Measurements from ENCODE around the gene C17orf78. TPM values are rescaled to one million over a fixed set of nuclear protein-coding genes. Genes with fewer than 3 reads are reported as not detected.

Gene C17orf78
- total RNA-seq (ENCODE audit: unreplicated experiment) = not detected
- long read RNA-seq = 0 reads

DNA sequence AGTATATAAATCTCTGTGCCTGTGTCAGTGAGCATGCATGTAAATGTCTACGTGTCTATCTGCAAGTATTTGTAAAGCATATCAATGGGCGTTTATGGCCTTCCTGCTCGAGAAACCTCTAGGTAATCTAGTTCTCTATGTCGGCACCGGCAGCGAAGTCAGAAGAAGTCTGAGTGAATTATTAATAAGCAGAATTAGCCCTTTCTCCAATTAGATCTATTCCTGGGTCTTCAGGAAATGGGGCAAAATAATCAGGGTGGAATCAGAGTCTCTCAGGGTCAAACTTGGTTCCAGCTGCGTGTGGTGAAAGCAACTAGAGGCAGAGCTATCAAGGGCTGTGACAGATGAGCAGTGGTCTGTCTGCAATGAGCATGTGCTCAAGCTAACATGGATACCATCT lies at the start of gene C17orf78:
C17orf78 (plus strand) TSS at position 280 of the 400 bp plus-strand sequence; CDS start at position 388, 108 bp downstream.
- Mint-ChIP-seq H3K36me3 (ENCODE audit: unreplicated experiment) (no peaks in the 10 kb centered on the region), H3K27ac (ENCODE audit: unreplicated experiment) (no peak within 1 kb of the TSS), H3K27me3 (ENCODE audit: unreplicated experiment) (no peaks in the 10 kb centered on the region), H3K4me1 (ENCODE audit: low read depth, unreplicated experiment) (no peaks in the 10 kb centered on the region), H3K9me3 (ENCODE audit: unreplicated experiment) (no peaks in the 10 kb centered on the region), H3K4me3 (ENCODE audit: unreplicated experiment) (no peak within 1 kb of the TSS)
- DNase-seq = no peak
- TF ChIP-seq CTCF (IDR thresholded peaks at IDR 0.05; ENCODE audit: partially characterized antibody, unreplicated experiment) = no peak

GRCh38 chr17:37327341-37328090 lies 48.3 kb upstream of the C17orf78 start:
- H3K27me3 Mint-ChIP-seq (ENCODE audit: unreplicated experiment) = peaks cover 9% of the 10 kb centered on the region
- H3K9me3 Mint-ChIP-seq (ENCODE audit: unreplicated experiment) = peaks cover 11% of the 10 kb centered on the region
- H3K4me1 Mint-ChIP-seq (ENCODE audit: low read depth, unreplicated experiment) = peaks cover 10% of the 10 kb centered on the region
- no peak overlapping the region for H3K4me3 Mint-ChIP-seq (ENCODE audit: unreplicated experiment)
- no peak overlapping the region for H3K27ac Mint-ChIP-seq (ENCODE audit: unreplicated experiment)
- no peaks in the 10 kb centered on the region for H3K36me3 Mint-ChIP-seq (ENCODE audit: unreplicated experiment)
- TF ChIP-seq CTCF (IDR thresholded peaks at IDR 0.05; ENCODE audit: partially characterized antibody, unreplicated experiment) = no peak
- DNase-seq = no peak

DNA sequence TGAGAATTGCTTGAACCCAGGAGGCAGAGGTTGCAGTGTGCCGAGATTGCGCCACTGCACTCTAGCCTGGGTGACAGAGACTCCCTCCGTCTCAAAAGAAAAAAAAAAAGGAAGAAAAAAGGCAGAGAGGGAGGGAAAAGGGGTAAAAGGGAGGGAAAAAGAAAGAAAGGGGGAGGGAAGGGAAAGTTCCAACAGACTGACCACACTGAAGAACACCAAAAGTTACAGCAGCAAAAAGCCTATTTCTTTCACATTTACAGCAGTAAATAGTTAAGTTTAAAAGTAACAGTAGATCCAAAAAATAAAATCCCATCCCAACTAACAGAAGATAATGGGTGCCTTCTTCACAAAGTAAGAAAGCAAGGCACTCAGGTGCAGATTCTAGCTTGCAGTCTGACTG lies 36.9 kb upstream of the C17orf78 start:
- H3K27me3 Mint-ChIP-seq (ENCODE audit: unreplicated experiment) = no peaks in the 10 kb centered on the region
- H3K36me3 Mint-ChIP-seq (ENCODE audit: unreplicated experiment) = no peaks in the 10 kb centered on the region
- no peak overlapping the region for H3K27ac Mint-ChIP-seq (ENCODE audit: unreplicated experiment)
- H3K4me1 Mint-ChIP-seq (ENCODE audit: low read depth, unreplicated experiment) = peaks cover 4% of the 10 kb centered on the region
- no peak overlapping the region for H3K4me3 Mint-ChIP-seq (ENCODE audit: unreplicated experiment)
- no peaks in the 10 kb centered on the region for H3K9me3 Mint-ChIP-seq (ENCODE audit: unreplicated experiment)
- no peak for DNase-seq
- no peak for TF ChIP-seq CTCF (IDR thresholded peaks at IDR 0.05; ENCODE audit: partially characterized antibody, unreplicated experiment)

- DNase-seq = no peak
- Mint-ChIP-seq H3K4me1 (ENCODE audit: low read depth, unreplicated experiment) (peaks cover 4% of the 10 kb centered on the region), H3K27ac (ENCODE audit: unreplicated experiment) (no peak overlapping the region), H3K9me3 (ENCODE audit: unreplicated experiment) (no peaks in the 10 kb centered on the region), H3K4me3 (ENCODE audit: unreplicated experiment) (no peak overlapping the region), H3K36me3 (ENCODE audit: unreplicated experiment) (no peaks in the 10 kb centered on the region), H3K27me3 (ENCODE audit: unreplicated experiment) (no peaks in the 10 kb centered on the region)
- no peak for TF ChIP-seq CTCF (IDR thresholded peaks at IDR 0.05; ENCODE audit: partially characterized antibody, unreplicated experiment)
These were observed 36.5 kb upstream of the C17orf78 start for GRCh38 chr17:37339321-37339720.

- H3K36me3 Mint-ChIP-seq (ENCODE audit: unreplicated experiment) = no peaks in the 10 kb centered on the region
- DNase-seq = no peak
- H3K4me1 Mint-ChIP-seq (ENCODE audit: low read depth, unreplicated experiment) = no peaks in the 10 kb centered on the region
- TF ChIP-seq CTCF (IDR thresholded peaks at IDR 0.05; ENCODE audit: partially characterized antibody, unreplicated experiment) = no peak
- no peak overlapping the region for H3K4me3 Mint-ChIP-seq (ENCODE audit: unreplicated experiment)
- H3K9me3 Mint-ChIP-seq (ENCODE audit: unreplicated experiment) = no peaks in the 10 kb centered on the region
- H3K27ac Mint-ChIP-seq (ENCODE audit: unreplicated experiment) = no peak overlapping the region
- no peaks in the 10 kb centered on the region for H3K27me3 Mint-ChIP-seq (ENCODE audit: unreplicated experiment)
These were observed 35.0 kb upstream of the C17orf78 start for GRCh38 chr17:37340804-37341203.

All from glutamatergic neuron (in vitro differentiated cells).